D721Med (cell line): ENCODE measurements around the gene COL13A1.

Source experiments
- DNase-seq: peaks from one replicate; pipeline ENCODE4 v3.0.0; 2011; ENCODE audit warnings: low spot score; ENCODE audit not compliant: insufficient read length
- FAIRE-seq: peaks from 2 replicates; lab custom pipeline; 2011; peaks lifted over from hg19 to GRCh38; lab: Jason Lieb, UNC
- CTCF ChIP-seq: IDR thresholded peaks from 2 replicates; pipeline ENCODE4 v1.5.1; 2012; ENCODE audit warnings: mild to moderate bottlenecking, control low read depth; ENCODE audit not compliant: insufficient read depth; ENCODE audit errors: missing control alignments

COL13A1 gene

GRCh38 chr10:69914398-69915214 lies 112.9 kb downstream of the COL13A1 start:
- DNase-seq (peak; percentile 57), FAIRE-seq (no peak)
- peak; percentile 78 for TF ChIP-seq CTCF

DNA sequence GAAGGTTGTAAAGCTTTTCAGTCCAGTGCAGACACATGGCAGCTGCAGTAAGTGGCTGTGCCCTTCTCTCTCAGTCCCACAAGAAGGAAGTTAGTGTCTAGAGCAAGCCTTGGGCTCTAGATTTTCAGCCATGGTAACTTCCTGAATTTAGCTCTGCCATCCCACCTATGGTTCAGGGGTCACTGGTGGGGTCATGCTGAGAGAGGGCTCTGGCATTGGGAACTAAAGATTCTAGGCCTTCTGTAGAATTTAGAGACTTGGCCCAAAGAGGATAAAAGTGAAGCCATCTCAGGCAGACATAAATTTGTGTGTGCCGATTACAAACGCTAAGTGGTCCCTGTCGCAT lies 113.5 kb downstream of the COL13A1 start:
- DNase-seq (no peak), FAIRE-seq (no peak)
- no peak for TF ChIP-seq CTCF

- no peak for TF ChIP-seq CTCF
- no peak for FAIRE-seq
- DNase-seq, result no peak
These were observed 114.4 kb downstream of the COL13A1 start for GRCh38 chr10:69916118-69916517.

DNA sequence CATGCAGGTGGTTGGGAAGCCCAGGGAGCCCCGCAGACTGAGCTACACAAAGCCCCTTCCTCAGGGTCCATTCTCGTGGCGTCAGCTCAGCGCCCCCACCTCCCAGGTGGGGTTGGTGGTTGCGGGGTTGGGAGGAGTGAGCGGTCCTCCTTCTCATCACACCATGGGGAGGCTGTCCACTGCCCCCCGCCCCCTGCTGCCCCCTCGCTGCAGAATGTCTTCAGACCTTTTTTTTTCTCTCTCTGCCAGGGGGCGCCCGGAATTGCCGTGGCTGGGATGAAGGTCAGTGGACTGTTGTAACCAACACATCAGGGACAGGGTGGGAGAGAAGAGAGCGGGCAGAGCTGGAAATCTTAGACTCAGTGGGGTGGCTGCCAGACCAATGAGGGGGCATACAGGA lies 116.3 kb downstream of the COL13A1 start:
- DNase-seq (no peak), FAIRE-seq (no peak)
- TF ChIP-seq CTCF, result no peak

DNA sequence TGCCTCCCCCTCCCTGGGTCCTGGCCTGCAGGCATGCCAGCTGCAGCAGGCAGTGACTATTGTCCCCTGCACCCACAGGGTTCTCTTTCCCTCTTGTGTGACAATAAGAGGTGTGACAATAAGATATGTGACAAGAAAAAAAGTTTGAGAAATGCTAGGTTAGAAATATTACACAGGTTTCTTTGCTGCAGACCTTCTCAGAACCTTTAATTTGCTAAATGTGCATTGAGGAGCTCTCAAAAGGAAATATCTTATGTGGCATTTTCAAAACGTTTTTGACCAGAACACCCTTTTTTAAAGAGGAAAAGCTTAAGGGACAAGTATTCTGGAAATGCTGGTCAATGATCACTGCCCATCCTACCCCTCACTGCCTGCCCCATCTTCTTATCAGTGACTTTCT lies 117.5 kb downstream of the COL13A1 start:
- FAIRE-seq (no peak), DNase-seq (no peak)
- no peak for TF ChIP-seq CTCF

DNA sequence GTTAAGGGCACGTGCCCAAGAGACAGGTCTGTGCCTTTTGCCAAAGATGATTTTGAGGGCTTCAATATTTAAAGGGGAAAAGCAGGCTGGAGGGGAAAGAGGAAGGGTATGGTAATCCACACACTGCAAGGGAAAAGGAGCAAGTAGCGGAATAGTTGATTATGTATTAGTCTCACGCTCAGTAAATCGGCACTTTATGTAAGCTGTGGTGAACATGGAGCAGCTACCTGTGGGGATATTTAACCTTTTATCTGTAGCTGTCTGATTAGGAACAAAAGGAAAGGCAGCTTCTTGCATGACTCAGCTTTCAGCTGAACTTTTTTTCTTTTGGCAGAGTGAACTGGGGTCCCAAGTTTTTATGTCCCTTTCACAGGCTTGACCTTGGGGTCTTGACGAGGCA lies 123.4 kb downstream of the COL13A1 start:
- no peak for FAIRE-seq
- no peak for TF ChIP-seq CTCF

DNA sequence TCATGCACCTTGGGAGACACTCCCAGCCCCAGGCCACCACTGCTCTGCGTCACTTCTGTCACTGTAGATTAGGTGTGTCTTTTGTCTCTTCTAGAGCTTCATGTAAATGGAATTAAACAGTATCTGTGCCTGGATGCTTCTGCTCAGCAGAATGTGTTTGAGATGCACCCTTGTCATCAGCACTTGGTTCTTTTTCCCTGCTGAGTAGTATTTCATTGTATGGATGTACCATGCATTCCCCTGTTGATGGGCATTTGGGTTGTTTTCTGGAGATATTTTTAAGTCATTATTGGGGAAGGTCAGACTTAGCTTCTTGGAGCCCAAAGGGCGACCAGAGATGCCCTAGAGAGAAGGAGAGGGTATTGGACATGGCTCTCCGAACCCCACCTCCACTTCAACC lies 126.6 kb downstream of the COL13A1 start:
- DNase-seq (no peak), FAIRE-seq (no peak)
- no peak for TF ChIP-seq CTCF

More for the DNA sequence above, 123.4 kb downstream of the COL13A1 start:
- DNase-seq, result no peak
